ENCODE data around the gene FRMD1.

GRCh38 chr6:168090706-168091105, 11.7 kb upstream of the FRMD1 start:
- TF ChIP-seq CTCF (IDR thresholded peaks at IDR 0.05; ENCODE audit: borderline replicate concordance, extremely low read depth, low read length, poor library complexity, severe bottlenecking), result no peak
- TF ChIP-seq EZH2 (IDR thresholded peaks at IDR 0.05; ENCODE audit: borderline replicate concordance, low read depth, low read length, severe bottlenecking), result no peak
